ENCODE data around the gene CD36.

Gene CD36

GRCh38 chr7:80637911-80638765 lies at the start of gene CD36:
TSS of gene CD36 (plus strand) at chr7:80638642. CDS start at chr7:80646741, 8,099 bp downstream.
- no peak within 1 kb of the TSS for H3K27ac Mint-ChIP-seq
- no peaks in the 10 kb centered on the region for H3K9me3 Mint-ChIP-seq
- ATAC-seq (no peak), DNase-seq (no peak)
- no peaks in the 10 kb centered on the region for H3K27me3 Mint-ChIP-seq
- no peak within 1 kb of the TSS for H3K4me3 Mint-ChIP-seq
- no peaks in the 10 kb centered on the region for H3K4me1 Mint-ChIP-seq

GRCh38 chr7:80589631-80590030 lies 48.8 kb upstream of the CD36 start:
- H3K27me3 Mint-ChIP-seq: no peaks in the 10 kb centered on the region
- H3K4me1 Mint-ChIP-seq: no peaks in the 10 kb centered on the region
- no peaks in the 10 kb centered on the region for H3K9me3 Mint-ChIP-seq
- ATAC-seq: no peak
- no peak overlapping the region for H3K27ac Mint-ChIP-seq
- no peak overlapping the region for H3K4me3 Mint-ChIP-seq
- no peak for DNase-seq

GRCh38 chr7:80591654-80592053 lies 46.8 kb upstream of the CD36 start:
- H3K27ac Mint-ChIP-seq: no peak overlapping the region
- ATAC-seq (no peak), DNase-seq (no peak)
- H3K4me1 Mint-ChIP-seq: no peaks in the 10 kb centered on the region
- no peaks in the 10 kb centered on the region for H3K9me3 Mint-ChIP-seq
- no peaks in the 10 kb centered on the region for H3K27me3 Mint-ChIP-seq
- H3K4me3 Mint-ChIP-seq: no peak overlapping the region

- no peaks in the 10 kb centered on the region for H3K27me3 Mint-ChIP-seq
- ATAC-seq (no peak), DNase-seq (no peak)
- H3K9me3 Mint-ChIP-seq: no peaks in the 10 kb centered on the region
- no peak overlapping the region for H3K4me3 Mint-ChIP-seq
- H3K4me1 Mint-ChIP-seq: no peaks in the 10 kb centered on the region
- H3K27ac Mint-ChIP-seq: no peak overlapping the region
Observed at GRCh38 chr7:80593869-80594586, 44.4 kb upstream of the CD36 start.

GRCh38 chr7:80596933-80597517 lies 41.4 kb upstream of the CD36 start:
- ATAC-seq: no peak
- Mint-ChIP-seq H3K27ac (no peak overlapping the region), H3K4me1 (no peaks in the 10 kb centered on the region), H3K9me3 (no peaks in the 10 kb centered on the region), H3K4me3 (no peak overlapping the region), H3K27me3 (no peaks in the 10 kb centered on the region)
- DNase-seq: no peak

GRCh38 chr7:80597875-80598274 lies 40.6 kb upstream of the CD36 start:
- Mint-ChIP-seq H3K4me3 (no peak overlapping the region), H3K9me3 (no peaks in the 10 kb centered on the region), H3K27ac (peak overlapping the region in 1 of 2 donors; percentile 31), H3K27me3 (no peaks in the 10 kb centered on the region), H3K4me1 (no peaks in the 10 kb centered on the region)
- DNase-seq: no peak
- no peak for ATAC-seq

- Mint-ChIP-seq H3K4me3 (no peak overlapping the region), H3K4me1 (no peaks in the 10 kb centered on the region), H3K27me3 (no peaks in the 10 kb centered on the region), H3K27ac (no peak overlapping the region), H3K9me3 (no peaks in the 10 kb centered on the region)
- no peak for ATAC-seq
- no peak for DNase-seq
Observed at GRCh38 chr7:80600046-80600445, 38.4 kb upstream of the CD36 start.

- Mint-ChIP-seq H3K9me3 (no peaks in the 10 kb centered on the region), H3K4me1 (no peaks in the 10 kb centered on the region), H3K27me3 (no peaks in the 10 kb centered on the region), H3K4me3 (no peak overlapping the region), H3K27ac (no peak overlapping the region)
- ATAC-seq: no peak
- no peak for DNase-seq
Observed at GRCh38 chr7:80601999-80602398, 36.4 kb upstream of the CD36 start.

- H3K27ac Mint-ChIP-seq: no peak overlapping the region
- H3K27me3 Mint-ChIP-seq: no peaks in the 10 kb centered on the region
- no peak overlapping the region for H3K4me3 Mint-ChIP-seq
- no peak for DNase-seq
- no peaks in the 10 kb centered on the region for H3K9me3 Mint-ChIP-seq
- no peaks in the 10 kb centered on the region for H3K4me1 Mint-ChIP-seq
- ATAC-seq: no peak
Observed at GRCh38 chr7:80603940-80604339, 34.5 kb upstream of the CD36 start.

- DNase-seq (no peak), ATAC-seq (no peak)
- Mint-ChIP-seq H3K27me3 (no peaks in the 10 kb centered on the region), H3K27ac (no peak overlapping the region), H3K4me3 (no peak overlapping the region), H3K4me1 (no peaks in the 10 kb centered on the region), H3K9me3 (no peaks in the 10 kb centered on the region)
Observed at GRCh38 chr7:80604436-80604835, 34.0 kb upstream of the CD36 start.

- Mint-ChIP-seq H3K27me3 (no peaks in the 10 kb centered on the region), H3K27ac (no peak overlapping the region), H3K9me3 (no peaks in the 10 kb centered on the region), H3K4me3 (no peak overlapping the region), H3K4me1 (no peaks in the 10 kb centered on the region)
- ATAC-seq (no peak), DNase-seq (no peak)
Observed at GRCh38 chr7:80607136-80607535, 31.3 kb upstream of the CD36 start.

- Mint-ChIP-seq H3K9me3 (no peaks in the 10 kb centered on the region), H3K4me1 (no peaks in the 10 kb centered on the region), H3K27me3 (no peaks in the 10 kb centered on the region), H3K27ac (no peak overlapping the region), H3K4me3 (no peak overlapping the region)
- DNase-seq: no peak
- no peak for ATAC-seq
Observed at GRCh38 chr7:80608336-80608735, 30.1 kb upstream of the CD36 start.

- ATAC-seq (no peak), DNase-seq (no peak)
- Mint-ChIP-seq H3K9me3 (no peaks in the 10 kb centered on the region), H3K4me1 (no peaks in the 10 kb centered on the region), H3K4me3 (no peak overlapping the region), H3K27ac (no peak overlapping the region), H3K27me3 (no peaks in the 10 kb centered on the region)
Observed at GRCh38 chr7:80609751-80610150, 28.7 kb upstream of the CD36 start.

GRCh38 chr7:80611353-80611752 lies 27.1 kb upstream of the CD36 start:
- H3K27ac Mint-ChIP-seq: no peak overlapping the region
- no peaks in the 10 kb centered on the region for H3K9me3 Mint-ChIP-seq
- ATAC-seq: no peak
- no peaks in the 10 kb centered on the region for H3K4me1 Mint-ChIP-seq
- DNase-seq: no peak
- H3K27me3 Mint-ChIP-seq: no peaks in the 10 kb centered on the region
- no peak overlapping the region for H3K4me3 Mint-ChIP-seq

- no peaks in the 10 kb centered on the region for H3K4me1 Mint-ChIP-seq
- H3K27ac Mint-ChIP-seq: no peak overlapping the region
- H3K27me3 Mint-ChIP-seq: no peaks in the 10 kb centered on the region
- no peaks in the 10 kb centered on the region for H3K9me3 Mint-ChIP-seq
- DNase-seq: no peak
- no peak for ATAC-seq
- H3K4me3 Mint-ChIP-seq: no peak overlapping the region
Observed at GRCh38 chr7:80611779-80612178, 26.7 kb upstream of the CD36 start.

GRCh38 chr7:80612880-80613279 lies 25.6 kb upstream of the CD36 start:
- DNase-seq (no peak), ATAC-seq (no peak)
- H3K27me3 Mint-ChIP-seq: no peaks in the 10 kb centered on the region
- no peaks in the 10 kb centered on the region for H3K9me3 Mint-ChIP-seq
- H3K4me1 Mint-ChIP-seq: no peaks in the 10 kb centered on the region
- no peak overlapping the region for H3K27ac Mint-ChIP-seq
- H3K4me3 Mint-ChIP-seq: no peak overlapping the region
